Naive thymus-derived CD8-positive, alpha-beta T cell (primary cell): ENCODE results near the gene ZCCHC3. TPM values are rescaled to one million over a fixed set of nuclear protein-coding genes. Genes with fewer than 3 reads are reported as not detected.
A peak's percentile ranks its signal among the peaks of the same experiment; 100 is the strongest.

ENCODE experiments used
- ATAC-seq, 2 donors: fragments of 150-1000 bp; cut with Tn5 transposase in 1 of 2; sonication (Bioruptor Pico), chemical (Tn5 transposase) in 1 of 2; 1 replicate in 1 of 2; 2 replicates in 1 of 2; pipeline ENCODE4 v1.10.0; 2021; ENCODE audit warnings: mild to moderate bottlenecking in 2 of 2, moderate library complexity in 2 of 2
- POLR2A ChIA-PET: fragments of 350-600 bp; sonication (Branson Sonifier 250); formaldehyde crosslinking; loops from one replicate; lab custom pipeline; 2021; ENCODE audit warnings: antibody characterized with exemption; lab: Charles Lee
- DNase-seq, 10 donors: peaks; one replicate each; pipeline versions ENCODE4 v3.0.0 to v3.0.0-alpha.2; 2020 to 2022
- H3K27ac Mint-ChIP-seq, 10 donors: one replicate each; pipeline ENCODE4 v1.8.0; 2020 to 2022; ENCODE audit warnings: mild to moderate bottlenecking in 10 of 10, mixed read lengths in 10 of 10, moderate library complexity in 4 of 10, inconsistent platforms in 1 of 10
- H3K27me3 Mint-ChIP-seq, 5 donors: one replicate each; pipeline ENCODE4 v1.8.0; 2021 to 2022; ENCODE audit warnings: mixed read lengths in 5 of 5
- H3K36me3 Mint-ChIP-seq, 3 donors: one replicate each; pipeline ENCODE4 v1.8.0; 2020 to 2022; ENCODE audit warnings: mixed read lengths in 3 of 3, mild to moderate bottlenecking in 2 of 3, inconsistent platforms in 1 of 3
- H3K4me1 Mint-ChIP-seq, 4 donors: one replicate each; pipeline ENCODE4 v1.8.0; 2021 to 2022; ENCODE audit warnings: mixed read lengths in 4 of 4
- H3K4me3 Mint-ChIP-seq, 10 donors: one replicate each; pipeline ENCODE4 v1.8.0; 2020 to 2022; ENCODE audit warnings: mild to moderate bottlenecking in 10 of 10, mixed read lengths in 10 of 10, moderate library complexity in 6 of 10, inconsistent platforms in 1 of 10
- H3K9me3 Mint-ChIP-seq, 9 donors: one replicate each; pipeline ENCODE4 v1.8.0; 2020 to 2022; ENCODE audit warnings: mixed read lengths in 9 of 9, mild to moderate bottlenecking in 3 of 9, inconsistent platforms in 1 of 9, moderate library complexity in 1 of 9
- polyA plus RNA-seq, 3 donors: library from polyadenylated mRNA; unstranded; fragments of 300-500 nt; fragmentation: Illumina TruSeq; gene quantifications; one replicate each; pipeline ENCODE4 v1.2.3, GENCODE V29; 2021
- total RNA-seq, 8 experiments: library from RNA in 2 of 8; stranded (reverse) in 2 of 8; gene quantifications; one replicate each; pipeline ENCODE4 v1.2.3 and lab custom pipeline; 2021 to 2026

ZCCHC3 gene
- total and polyA plus RNA-seq, 5 experiments from 2014 or later, result 6.9 to 29.7 (median 13.9) TPM

- no peaks in the 10 kb centered on the region for H3K27me3 Mint-ChIP-seq
- no peaks in the 10 kb centered on the region for H3K9me3 Mint-ChIP-seq
- ATAC-seq (no peak), DNase-seq (no peak)
- H3K36me3 Mint-ChIP-seq, result peaks cover 0 to 9% (median 0%) of the 10 kb centered on the region in 3 donors
- POLR2A ChIA-PET, result interaction anchor here (0.8 to 1.4 kb wide), 2 partner anchors 9 to 12 kb away, joined by 3 to 8 read pairs; partner anchors contain the start of gene ZCCHC3
- peak overlapping the region in 1 of 10 donors; percentile 16 for H3K27ac Mint-ChIP-seq
- H3K4me1 Mint-ChIP-seq, result peaks cover 18 to 22% (median 20%) of the 10 kb centered on the region in 4 donors
- no peak overlapping the region for H3K4me3 Mint-ChIP-seq
Observed at GRCh38 chr20:305745-306144, 8.4 kb downstream of the ZCCHC3 start.

GRCh38 chr20:308427-309038 lies 11.2 kb downstream of the ZCCHC3 start:
- DNase-seq (no peak), ATAC-seq (no peak)
- Mint-ChIP-seq H3K27ac (peak overlapping the region in 3 of 10 donors; percentile 22 to 31 (median 28)), H3K9me3 (no peaks in the 10 kb centered on the region), H3K27me3 (no peaks in the 10 kb centered on the region), H3K36me3 (no peaks in the 10 kb centered on the region), H3K4me3 (no peak overlapping the region), H3K4me1 (peaks cover 11 to 19% (median 17%) of the 10 kb centered on the region in 4 donors)
- POLR2A ChIA-PET, result interaction anchor here (1.0 to 3.6 kb wide), 3 partner anchors 11 to 20 kb away, joined by 3 to 20 read pairs (median 3); partner anchors contain the start of gene ZCCHC3

- DNase-seq (no peak), ATAC-seq (no peak)
- no peaks in the 10 kb centered on the region for H3K36me3 Mint-ChIP-seq
- POLR2A ChIA-PET, result interaction anchor here (1.4 to 3.6 kb wide), 2 partner anchors 11 to 16 kb away, joined by 8 to 20 read pairs; partner anchors contain the start of genes SOX12 and ZCCHC3
- no peaks in the 10 kb centered on the region for H3K9me3 Mint-ChIP-seq
- H3K4me1 Mint-ChIP-seq, result peaks cover 11 to 19% (median 17%) of the 10 kb centered on the region in 4 donors
- peak overlapping the region in 9 of 10 donors; percentile 46 to 87 (median 81) for H3K4me3 Mint-ChIP-seq
- H3K27ac Mint-ChIP-seq, result peak overlapping the region in 9 of 10 donors; percentile 6 to 85 (median 64)
- H3K27me3 Mint-ChIP-seq, result no peaks in the 10 kb centered on the region
Observed at GRCh38 chr20:309306-309840, 12.0 kb downstream of the ZCCHC3 start.

GRCh38 chr20:309841-310644 lies 12.7 kb downstream of the ZCCHC3 start:
- H3K4me1 Mint-ChIP-seq, result peaks cover 11 to 19% (median 17%) of the 10 kb centered on the region in 4 donors
- POLR2A ChIA-PET, result interaction anchor here (0.7 to 3.6 kb wide), 5 partner anchors 10 to 84 kb away, joined by 3 to 20 read pairs (median 3); partner anchors contain the start of genes SOX12 and ZCCHC3
- ATAC-seq (peak; percentile 100), DNase-seq (peak; percentile 63 to 94 (median 84))
- H3K27me3 Mint-ChIP-seq, result no peaks in the 10 kb centered on the region
- peak overlapping the region; percentile 81 to 93 (median 87) for H3K4me3 Mint-ChIP-seq
- H3K36me3 Mint-ChIP-seq, result no peaks in the 10 kb centered on the region
- H3K27ac Mint-ChIP-seq, result peak overlapping the region; percentile 27 to 93 (median 86)
- H3K9me3 Mint-ChIP-seq, result no peaks in the 10 kb centered on the region

GRCh38 chr20:310645-311044 lies 13.3 kb downstream of the ZCCHC3 start:
- POLR2A ChIA-PET, result interaction anchor here (0.7 to 3.6 kb wide), 5 partner anchors 10 to 84 kb away, joined by 3 to 20 read pairs (median 3); partner anchors contain the start of genes SOX12 and ZCCHC3
- DNase-seq (no peak), ATAC-seq (no peak)
- no peaks in the 10 kb centered on the region for H3K36me3 Mint-ChIP-seq
- H3K9me3 Mint-ChIP-seq, result no peaks in the 10 kb centered on the region
- peak overlapping the region; percentile 81 to 93 (median 87) for H3K4me3 Mint-ChIP-seq
- H3K4me1 Mint-ChIP-seq, result peaks cover 11 to 19% (median 17%) of the 10 kb centered on the region in 4 donors
- H3K27me3 Mint-ChIP-seq, result no peaks in the 10 kb centered on the region
- H3K27ac Mint-ChIP-seq, result peak overlapping the region in 5 of 10 donors; percentile 23 to 92 (median 83)

- no peaks in the 10 kb centered on the region for H3K9me3 Mint-ChIP-seq
- POLR2A ChIA-PET, result no interaction called here
- H3K4me3 Mint-ChIP-seq, result peak overlapping the region in 5 of 10 donors; percentile 34 to 75 (median 63)
- peaks cover 13 to 19% (median 17%) of the 10 kb centered on the region in 4 donors for H3K4me1 Mint-ChIP-seq
- DNase-seq (no peak), ATAC-seq (no peak)
- H3K36me3 Mint-ChIP-seq, result no peaks in the 10 kb centered on the region
- H3K27ac Mint-ChIP-seq, result no peak overlapping the region
- no peaks in the 10 kb centered on the region for H3K27me3 Mint-ChIP-seq
Observed at GRCh38 chr20:311609-312008, 14.2 kb downstream of the ZCCHC3 start.

- ATAC-seq, result no peak
- no peaks in the 10 kb centered on the region for H3K36me3 Mint-ChIP-seq
- no peak for DNase-seq
- no peaks in the 10 kb centered on the region for H3K27me3 Mint-ChIP-seq
- no peak overlapping the region for H3K4me3 Mint-ChIP-seq
- H3K27ac Mint-ChIP-seq, result no peak overlapping the region
- H3K4me1 Mint-ChIP-seq, result peaks cover 13 to 19% (median 17%) of the 10 kb centered on the region in 4 donors
- no peaks in the 10 kb centered on the region for H3K9me3 Mint-ChIP-seq
- POLR2A ChIA-PET, result no interaction called here
Observed at GRCh38 chr20:312067-312466, 14.7 kb downstream of the ZCCHC3 start.

- POLR2A ChIA-PET, result interaction anchor here (0.6 to 0.9 kb wide), 2 partner anchors 11 to 15 kb away, joined by 3 to 4 read pairs; partner anchors contain the start of gene ZCCHC3
- no peak for ATAC-seq
- no peaks in the 10 kb centered on the region for H3K27me3 Mint-ChIP-seq
Observed at GRCh38 chr20:312866-313265, 15.5 kb downstream of the ZCCHC3 start.

GRCh38 chr20:313402-313801 lies 16.0 kb downstream of the ZCCHC3 start:
- Mint-ChIP-seq H3K9me3 (no peaks in the 10 kb centered on the region), H3K36me3 (no peaks in the 10 kb centered on the region), H3K4me1 (peaks cover 13 to 19% (median 17%) of the 10 kb centered on the region in 4 donors), H3K27ac (no peak overlapping the region), H3K27me3 (no peaks in the 10 kb centered on the region), H3K4me3 (no peak overlapping the region)
- POLR2A ChIA-PET, result interaction anchor here (0.6 to 0.9 kb wide), 3 partner anchors 11 to 16 kb away, joined by 3 to 4 read pairs (median 3); partner anchors contain the start of gene ZCCHC3
- no peak for DNase-seq
- no peak for ATAC-seq

More at GRCh38 chr20:312866-313265, 15.5 kb downstream of the ZCCHC3 start:
- no peaks in the 10 kb centered on the region for H3K36me3 Mint-ChIP-seq
- peaks cover 13 to 19% (median 17%) of the 10 kb centered on the region in 4 donors for H3K4me1 Mint-ChIP-seq
- no peaks in the 10 kb centered on the region for H3K9me3 Mint-ChIP-seq
- no peak overlapping the region for H3K27ac Mint-ChIP-seq
- peak overlapping the region in 1 of 10 donors; percentile 8 for H3K4me3 Mint-ChIP-seq
- DNase-seq, result no peak

GRCh38 chr20:313948-314347 lies 16.6 kb downstream of the ZCCHC3 start:
- POLR2A ChIA-PET, result interaction anchor here (0.9 kb wide), 1 partner anchor 12 kb away, joined by 3 read pairs; no protein-coding TSS in a partner anchor
- no peak for ATAC-seq
- Mint-ChIP-seq H3K27me3 (no peaks in the 10 kb centered on the region), H3K36me3 (no peaks in the 10 kb centered on the region), H3K4me3 (no peak overlapping the region), H3K4me1 (peaks cover 13 to 19% (median 17%) of the 10 kb centered on the region in 4 donors), H3K27ac (no peak overlapping the region), H3K9me3 (no peaks in the 10 kb centered on the region)
- no peak for DNase-seq

- no peaks in the 10 kb centered on the region for H3K27me3 Mint-ChIP-seq
- H3K4me3 Mint-ChIP-seq, result no peak overlapping the region
- no peaks in the 10 kb centered on the region for H3K9me3 Mint-ChIP-seq
- H3K36me3 Mint-ChIP-seq, result no peaks in the 10 kb centered on the region
- no peak overlapping the region for H3K27ac Mint-ChIP-seq
- no peak for ATAC-seq
- POLR2A ChIA-PET, result no interaction called here
- H3K4me1 Mint-ChIP-seq, result peaks cover 0 to 4% (median 3%) of the 10 kb centered on the region in 4 donors
- DNase-seq, result no peak
Observed at GRCh38 chr20:316316-317068, 19.1 kb downstream of the ZCCHC3 start.
